Activated T-helper 1 cell treated with anti-CD3 and anti-CD28 coated beads, Interleukin-12 subunit alpha, Interleukin-12 subunit beta, Interleukin-2, Interleukin-4 antibody, amounts not matched to agents 30 ng/mL and 10 ng/mL and 1 ng/mL, durations not matched to agents 14 hours and 24 hours and 36 hours (primary cell): Measurements from ENCODE around the gene SORCS1. TPM values are rescaled to one million over a fixed set of nuclear protein-coding genes. Genes with fewer than 3 reads are reported as not detected.

Experiments used
- DNase-seq: peaks from one replicate; pipeline ENCODE4 v3.0.0; 2021; ENCODE audit warnings: low spot score
- H3K27ac Mint-ChIP-seq: one replicate; pipeline ENCODE4 v1.8.0; 2021; ENCODE audit warnings: mild to moderate bottlenecking, mixed read lengths
- H3K27me3 Mint-ChIP-seq: one replicate; pipeline ENCODE4 v1.8.0; 2022; ENCODE audit warnings: mild to moderate bottlenecking, moderate library complexity, mixed read lengths; ENCODE audit not compliant: insufficient read depth
- H3K36me3 Mint-ChIP-seq: one replicate; pipeline ENCODE4 v1.8.0; 2021; ENCODE audit warnings: low read depth, mixed read lengths
- H3K4me1 Mint-ChIP-seq: one replicate; pipeline ENCODE4 v1.8.0; 2021; ENCODE audit warnings: low read depth, mixed read lengths
- H3K4me3 Mint-ChIP-seq: one replicate; pipeline ENCODE4 v1.8.0; 2021; ENCODE audit warnings: mild to moderate bottlenecking, moderate library complexity, mixed read lengths
- H3K9me3 Mint-ChIP-seq: one replicate; pipeline ENCODE4 v1.8.0; 2021; ENCODE audit warnings: mixed read lengths
- intact Hi-C: fragments of 100-400 bp; cut with micrococcal nuclease; formaldehyde crosslinking; loops from one replicate; pipeline ENCODE4 v1.15.1; 2024
- total RNA-seq: library from RNA; stranded (reverse); gene quantifications from 2 replicates; pipeline ENCODE4 v1.2.3, GENCODE V29; 2022

SORCS1 gene
- total RNA-seq, 1 donor from 2014 or later: not detected

DNA sequence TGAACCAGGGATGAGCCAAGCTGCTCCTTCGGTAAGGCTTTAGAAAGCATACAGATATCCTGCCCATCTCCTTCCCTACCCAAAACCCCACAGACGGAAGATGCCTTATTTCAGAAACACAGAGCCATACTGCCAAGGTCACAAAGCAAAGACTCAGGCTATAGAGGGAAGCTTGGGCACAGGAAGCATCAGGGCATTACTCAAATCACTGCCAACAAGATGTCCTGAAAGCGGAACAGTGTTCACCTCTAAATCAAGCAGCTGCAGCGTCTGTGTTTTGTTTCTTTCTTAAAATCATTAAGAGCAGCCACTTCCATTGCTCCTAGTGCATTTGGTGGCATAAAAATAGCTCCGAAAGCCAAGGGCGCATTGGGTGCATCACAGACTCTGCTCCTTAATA, 307.3 kb downstream of the SORCS1 start:
- Mint-ChIP-seq H3K36me3 (no peaks in the 10 kb centered on the region), H3K4me3 (no peak overlapping the region), H3K4me1 (no peaks in the 10 kb centered on the region), H3K27me3 (no peaks in the 10 kb centered on the region), H3K27ac (no peak overlapping the region), H3K9me3 (peaks cover 18% of the 10 kb centered on the region)
- no peak for DNase-seq
- intact Hi-C loops: no loop called here

DNA sequence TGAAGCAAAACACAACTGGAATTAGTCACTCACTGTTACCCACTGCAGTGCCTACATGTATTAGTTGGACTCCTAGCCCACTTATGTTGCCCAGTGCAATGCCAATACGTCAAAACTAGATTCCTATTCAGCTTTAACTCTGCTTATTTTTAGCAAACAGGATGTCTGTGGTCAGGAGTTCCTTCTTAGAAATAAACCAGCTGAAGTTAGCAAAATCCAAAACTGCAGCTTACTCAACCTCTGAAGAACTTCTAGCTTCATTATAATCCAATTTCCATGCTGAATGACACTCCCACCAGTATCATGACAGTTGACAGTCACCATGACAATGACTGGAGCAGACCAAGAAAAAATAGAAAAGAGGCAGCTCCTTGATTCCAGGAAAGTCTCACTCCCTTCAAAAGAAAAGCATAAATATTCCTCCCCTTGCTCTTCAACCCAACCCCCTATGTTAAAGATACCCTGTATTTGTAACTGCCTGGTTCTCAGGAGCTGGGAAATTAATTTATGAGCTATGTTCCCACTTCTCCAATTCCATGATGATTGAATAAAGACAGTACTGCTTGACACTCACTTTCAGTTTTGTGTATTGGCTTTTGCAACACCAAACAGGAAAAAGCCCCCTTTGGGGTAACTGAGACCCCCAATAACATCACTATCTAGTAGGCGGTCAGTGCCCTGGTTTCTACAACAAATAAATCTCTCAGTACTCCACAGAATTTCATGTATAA, 327.4 kb downstream of the SORCS1 start:
- intact Hi-C loops: no loop called here
- Mint-ChIP-seq H3K4me1 (peaks cover 12% of the 10 kb centered on the region), H3K27me3 (no peaks in the 10 kb centered on the region), H3K36me3 (no peaks in the 10 kb centered on the region), H3K27ac (peak overlapping the region; percentile 73), H3K9me3 (peaks cover 5% of the 10 kb centered on the region), H3K4me3 (no peak overlapping the region)
- no peak for DNase-seq

DNA sequence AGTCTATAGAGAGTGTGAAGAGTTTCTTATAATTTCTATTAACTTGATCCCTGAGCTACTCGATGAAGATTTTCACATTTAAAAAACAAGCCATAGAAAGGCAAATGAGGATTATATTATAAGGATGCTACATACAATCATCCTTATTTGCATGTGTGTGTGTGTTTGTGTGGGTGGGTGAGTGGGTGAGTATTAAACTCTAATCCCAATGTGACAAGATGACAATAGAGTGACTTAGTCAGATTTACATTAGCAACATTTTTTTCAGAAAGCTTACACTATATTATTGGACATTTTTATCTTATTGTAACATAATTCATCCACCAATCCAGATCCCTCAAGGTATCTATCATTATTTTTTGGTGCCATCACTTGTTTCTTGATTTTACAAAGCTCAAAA, 331.7 kb downstream of the SORCS1 start:
- Mint-ChIP-seq H3K9me3 (no peaks in the 10 kb centered on the region), H3K27ac (no peak overlapping the region), H3K4me1 (peaks cover 11% of the 10 kb centered on the region), H3K27me3 (no peaks in the 10 kb centered on the region), H3K36me3 (no peaks in the 10 kb centered on the region), H3K4me3 (no peak overlapping the region)
- no peak for DNase-seq
- intact Hi-C loops: no loop called here

DNA sequence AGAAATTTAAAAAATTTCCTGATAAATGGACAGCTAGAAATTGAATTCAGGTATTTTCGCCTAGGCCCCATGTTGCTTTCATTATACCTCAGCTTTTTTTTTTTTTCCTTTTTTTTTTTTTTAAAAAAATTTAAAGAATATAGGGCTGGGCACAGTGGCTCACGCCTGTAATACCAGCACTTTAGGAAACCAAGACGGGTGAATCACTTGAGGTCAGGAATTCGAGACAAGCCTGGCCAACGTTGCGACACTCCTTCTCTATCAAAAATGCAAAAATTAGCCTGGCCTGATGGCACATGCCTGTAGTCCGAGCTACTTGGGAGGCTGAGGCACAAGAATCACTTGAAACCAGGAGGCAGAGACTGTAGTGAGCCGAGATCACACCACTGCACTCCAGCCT, 334.0 kb downstream of the SORCS1 start:
- no peak overlapping the region for H3K4me3 Mint-ChIP-seq
- intact Hi-C loops: no loop called here

DNA sequence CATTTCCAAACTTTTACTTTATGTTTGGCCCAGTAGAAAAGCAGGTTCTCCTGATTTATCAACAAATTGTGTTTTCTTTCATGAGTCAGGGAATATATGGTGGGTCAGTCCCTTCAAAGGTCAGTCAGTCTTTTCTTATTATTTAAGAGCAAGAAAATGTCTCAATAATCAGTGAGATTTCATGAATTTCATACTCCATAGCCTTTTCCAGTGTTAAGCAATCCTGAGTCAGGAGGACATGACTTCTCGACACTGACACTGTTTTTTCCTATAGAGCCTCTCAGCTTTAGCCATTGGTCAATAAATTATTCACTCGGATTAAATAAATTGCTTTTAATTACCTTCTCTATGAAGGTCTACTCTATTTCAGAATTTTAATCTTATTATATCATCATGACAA, 334.5 kb downstream of the SORCS1 start:
- DNase-seq: no peak
- intact Hi-C loops: no loop called here
- H3K4me3 Mint-ChIP-seq: no peak overlapping the region
- no peaks in the 10 kb centered on the region for H3K4me1 Mint-ChIP-seq
- no peaks in the 10 kb centered on the region for H3K36me3 Mint-ChIP-seq
- no peaks in the 10 kb centered on the region for H3K9me3 Mint-ChIP-seq
- H3K27me3 Mint-ChIP-seq: no peaks in the 10 kb centered on the region
- H3K27ac Mint-ChIP-seq: no peak overlapping the region

More for the DNA sequence above, 334.0 kb downstream of the SORCS1 start:
- Mint-ChIP-seq H3K27ac (no peak overlapping the region), H3K9me3 (no peaks in the 10 kb centered on the region), H3K27me3 (no peaks in the 10 kb centered on the region), H3K4me1 (no peaks in the 10 kb centered on the region), H3K36me3 (no peaks in the 10 kb centered on the region)
- no peak for DNase-seq

DNA sequence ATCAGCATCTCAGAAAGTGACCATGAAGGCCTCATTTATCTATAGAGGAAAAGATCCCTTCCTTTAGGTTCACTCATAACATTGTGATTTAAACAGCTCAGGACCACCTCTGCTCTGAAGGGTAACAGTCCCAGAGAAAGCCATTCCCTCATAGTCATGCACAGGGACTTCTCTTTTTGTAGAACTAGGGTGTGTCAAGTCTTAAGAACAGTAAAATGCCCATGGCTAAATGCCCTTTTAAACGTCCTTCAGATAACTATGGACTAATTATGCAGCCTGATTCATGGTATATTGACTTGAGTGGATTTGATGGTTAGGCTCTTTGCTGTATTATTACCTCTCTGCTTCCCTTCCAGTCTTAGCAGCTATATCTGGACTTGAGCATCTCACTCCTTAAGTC, 337.8 kb downstream of the SORCS1 start:
- no peak overlapping the region for H3K4me3 Mint-ChIP-seq
- H3K9me3 Mint-ChIP-seq: no peaks in the 10 kb centered on the region
- H3K36me3 Mint-ChIP-seq: no peaks in the 10 kb centered on the region

DNA sequence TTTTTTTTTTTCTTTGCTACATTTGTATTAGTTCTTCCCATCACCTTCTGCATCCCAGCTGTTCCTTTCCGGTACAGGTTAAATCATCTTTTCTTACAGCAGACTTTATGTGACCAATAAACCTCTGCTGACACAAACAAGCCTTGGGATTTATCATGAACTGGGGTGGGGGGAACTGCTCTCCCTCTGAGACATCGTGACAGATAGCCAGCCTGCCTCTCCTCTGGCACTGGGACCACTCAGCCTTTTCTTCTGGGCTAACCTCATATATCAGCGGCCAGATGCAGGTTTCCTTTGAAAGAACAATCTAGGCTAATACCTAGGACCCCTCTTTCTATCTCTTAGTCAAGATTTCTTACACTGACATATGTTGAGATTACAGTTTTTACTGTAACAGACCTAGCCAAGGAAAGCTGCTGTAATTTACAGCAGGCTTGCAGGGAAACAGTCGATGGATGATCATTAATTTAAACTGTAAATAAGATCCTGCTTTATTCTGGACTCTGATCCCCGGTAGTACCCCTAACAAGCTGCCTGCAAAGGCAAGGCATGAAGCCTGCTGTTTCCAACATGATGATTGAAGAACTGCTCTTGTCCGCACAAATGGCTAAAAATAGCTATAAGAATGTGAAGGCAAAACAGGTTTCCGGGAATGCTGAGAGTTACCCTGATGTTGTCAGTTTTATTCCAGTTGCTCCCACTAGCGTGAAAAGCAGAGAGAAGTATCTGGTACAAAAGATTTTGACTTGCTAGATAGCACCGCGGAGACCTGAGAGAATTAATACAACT, 338.7 kb downstream of the SORCS1 start:
- intact Hi-C loops: no loop called here
- Mint-ChIP-seq H3K4me1 (no peaks in the 10 kb centered on the region), H3K36me3 (no peaks in the 10 kb centered on the region), H3K27ac (no peak overlapping the region), H3K27me3 (no peaks in the 10 kb centered on the region), H3K9me3 (no peaks in the 10 kb centered on the region), H3K4me3 (no peak overlapping the region)
- no peak for DNase-seq

More for the DNA sequence above, 337.8 kb downstream of the SORCS1 start:
- intact Hi-C loops: no loop called here
- Mint-ChIP-seq H3K27me3 (no peaks in the 10 kb centered on the region), H3K4me1 (no peaks in the 10 kb centered on the region), H3K27ac (no peak overlapping the region)
- DNase-seq: no peak

DNA sequence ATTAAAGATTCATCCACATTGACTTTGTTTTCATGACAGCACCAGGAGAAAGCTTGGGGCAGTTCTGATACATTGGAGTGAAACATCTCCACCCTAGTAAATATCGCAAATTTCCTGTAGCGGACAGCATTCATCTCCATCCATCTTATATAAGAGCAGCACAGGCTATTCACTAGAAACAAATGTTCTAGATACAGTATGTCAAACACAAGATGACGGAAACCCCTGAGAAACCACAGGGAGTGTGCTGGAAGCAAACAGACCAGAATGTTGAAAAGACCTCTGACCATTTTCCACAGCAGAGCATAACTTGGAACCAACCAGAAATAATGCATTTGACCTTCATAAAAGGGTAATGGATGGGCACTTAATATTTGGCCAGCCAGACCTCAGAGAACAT, 343.9 kb downstream of the SORCS1 start:
- intact Hi-C loops: no loop called here
- no peak overlapping the region for H3K27ac Mint-ChIP-seq
- no peaks in the 10 kb centered on the region for H3K9me3 Mint-ChIP-seq
- H3K4me3 Mint-ChIP-seq: no peak overlapping the region
- DNase-seq: no peak
- H3K27me3 Mint-ChIP-seq: no peaks in the 10 kb centered on the region
- H3K36me3 Mint-ChIP-seq: no peaks in the 10 kb centered on the region
- peaks cover 9% of the 10 kb centered on the region for H3K4me1 Mint-ChIP-seq

DNA sequence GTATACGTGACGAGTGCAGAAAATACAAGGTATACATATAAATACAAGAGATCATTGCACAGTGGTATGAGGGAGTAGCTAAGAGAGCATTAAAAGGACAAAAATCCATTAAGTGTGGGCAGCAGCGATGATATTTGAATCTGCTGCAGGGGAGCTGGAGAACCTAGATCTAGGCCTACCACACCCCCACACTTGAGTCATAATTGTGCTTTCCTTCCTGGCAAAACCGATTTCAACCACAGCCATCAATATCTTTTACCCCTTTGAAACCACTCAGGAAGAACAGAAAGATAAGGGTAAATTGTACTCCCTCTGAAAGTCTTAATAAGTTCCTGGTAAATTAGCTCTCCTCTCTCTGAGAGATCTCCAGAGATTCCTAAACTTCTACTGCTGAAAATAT, 345.0 kb downstream of the SORCS1 start:
- Mint-ChIP-seq H3K27ac (no peak overlapping the region), H3K4me3 (no peak overlapping the region), H3K27me3 (no peaks in the 10 kb centered on the region), H3K9me3 (no peaks in the 10 kb centered on the region), H3K4me1 (peaks cover 9% of the 10 kb centered on the region), H3K36me3 (no peaks in the 10 kb centered on the region)
- DNase-seq: no peak
- intact Hi-C loops: no loop called here

DNA sequence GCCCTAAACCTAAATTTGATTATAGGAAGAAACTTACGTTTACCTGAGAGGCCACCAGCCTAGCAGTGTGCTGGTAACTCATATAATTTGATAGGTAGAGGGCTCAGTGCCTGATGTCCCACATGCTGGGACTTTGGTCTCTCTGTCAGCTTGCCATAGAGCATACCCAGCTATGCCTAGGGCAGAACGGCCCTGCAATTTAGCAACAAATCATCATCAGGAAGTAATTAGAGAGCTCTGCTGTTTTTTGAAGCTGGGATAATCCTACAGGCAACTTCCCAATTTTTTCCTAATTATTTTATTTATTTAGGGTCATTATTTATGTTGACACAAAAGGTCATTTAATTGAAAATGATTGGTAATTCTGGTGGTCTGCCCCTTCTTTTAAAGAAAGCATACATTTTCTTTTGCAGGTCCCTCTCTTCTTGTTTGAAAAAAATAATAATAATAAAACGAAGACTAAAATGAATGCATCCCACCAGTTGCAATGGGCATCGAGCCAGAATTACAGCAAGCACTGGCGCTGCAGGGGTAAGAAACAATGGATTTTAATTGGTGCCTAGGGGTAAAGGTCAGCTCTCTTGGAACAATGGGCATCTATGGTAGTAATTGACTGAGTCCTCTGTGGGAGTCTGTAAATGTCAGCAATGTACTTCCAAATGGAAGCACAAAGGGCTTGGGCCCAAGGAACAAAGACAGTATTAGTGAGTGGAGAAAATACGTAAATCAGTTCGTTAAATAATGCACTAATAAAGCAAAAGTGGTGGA, 348.0 kb downstream of the SORCS1 start:
- Mint-ChIP-seq H3K4me3 (no peak overlapping the region), H3K9me3 (no peaks in the 10 kb centered on the region), H3K27ac (no peak overlapping the region), H3K4me1 (peaks cover 9% of the 10 kb centered on the region), H3K36me3 (no peaks in the 10 kb centered on the region), H3K27me3 (no peaks in the 10 kb centered on the region)
- no peak for DNase-seq
- intact Hi-C loops: no loop called here

DNA sequence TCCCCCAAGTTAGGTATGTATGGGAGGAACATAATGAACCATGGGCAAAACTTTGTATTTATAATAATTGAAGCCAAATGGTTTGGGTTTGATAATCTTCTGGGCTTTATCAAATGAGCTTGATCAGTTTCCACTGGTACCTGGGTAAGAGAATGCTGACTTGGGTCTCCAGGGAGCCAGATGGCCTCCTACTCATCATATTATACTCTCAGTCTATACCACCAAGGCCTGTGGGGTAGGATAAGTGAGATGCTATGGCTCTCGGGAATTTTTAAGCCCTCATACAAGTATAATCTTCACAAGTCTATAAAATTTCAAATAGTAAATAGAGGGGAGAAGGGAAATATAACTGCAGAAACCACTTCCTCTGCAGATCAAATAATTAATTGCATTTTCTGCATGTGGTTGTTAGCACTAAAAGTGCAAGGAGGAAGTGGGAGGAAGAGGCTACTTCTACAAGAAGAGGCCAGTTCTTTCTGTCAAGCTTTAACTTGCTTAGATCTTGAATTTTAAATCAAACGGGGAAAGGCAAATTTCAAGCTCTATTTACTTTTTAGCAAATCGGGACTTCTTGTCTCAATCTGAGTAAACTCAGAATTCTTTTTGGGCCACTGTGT, 349.0 kb downstream of the SORCS1 start:
- H3K9me3 Mint-ChIP-seq: no peaks in the 10 kb centered on the region
- DNase-seq: no peak
- intact Hi-C loops: no loop called here
- H3K27ac Mint-ChIP-seq: no peak overlapping the region
- H3K27me3 Mint-ChIP-seq: no peaks in the 10 kb centered on the region
- H3K4me3 Mint-ChIP-seq: no peak overlapping the region
- no peaks in the 10 kb centered on the region for H3K36me3 Mint-ChIP-seq
- peaks cover 9% of the 10 kb centered on the region for H3K4me1 Mint-ChIP-seq

DNA sequence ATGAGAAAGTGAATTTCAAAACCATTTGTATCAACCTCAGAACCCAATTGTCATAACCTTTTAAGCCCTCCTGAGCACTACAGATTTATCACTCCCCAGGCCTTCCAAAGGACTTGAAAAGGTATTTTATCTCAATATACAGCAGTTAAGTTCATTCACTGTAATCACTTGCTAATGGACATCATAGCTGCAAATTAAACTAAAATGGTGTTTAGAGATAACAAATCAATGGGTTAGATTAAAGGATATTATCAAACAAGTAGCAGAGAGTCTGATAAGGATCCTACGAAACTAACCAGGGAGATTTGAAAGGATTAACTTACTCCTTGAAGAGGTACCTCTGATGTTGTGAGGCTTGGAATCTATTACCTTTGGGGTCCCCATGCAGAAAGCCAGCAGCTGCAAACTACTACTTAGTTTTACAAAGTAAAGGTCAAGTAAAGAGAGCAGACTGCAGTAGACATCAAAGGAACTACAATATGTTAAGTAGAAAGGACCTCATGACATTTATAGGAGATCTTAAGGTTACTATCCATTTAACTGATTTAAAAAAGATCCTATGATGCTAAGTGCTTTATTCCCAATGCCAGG, 359.4 kb downstream of the SORCS1 start:
- H3K9me3 Mint-ChIP-seq: peaks cover 3% of the 10 kb centered on the region
- H3K27ac Mint-ChIP-seq: no peak overlapping the region
- no peak for DNase-seq
- intact Hi-C loops: no loop called here
- H3K4me3 Mint-ChIP-seq: no peak overlapping the region
- no peaks in the 10 kb centered on the region for H3K4me1 Mint-ChIP-seq
- no peaks in the 10 kb centered on the region for H3K36me3 Mint-ChIP-seq
- no peaks in the 10 kb centered on the region for H3K27me3 Mint-ChIP-seq
